Skeletal muscle tissue (tissue), 4 donors: Measurements from ENCODE around the gene RAC3. TPM values are rescaled to one million over a fixed set of nuclear protein-coding genes. Genes with fewer than 3 reads are reported as not detected.

Experiments
- H3K27ac ChIP-seq: one replicate; pipeline ENCODE4 v1.7.0; 2013; ENCODE audit warnings: mild to moderate bottlenecking, low read depth, low read length, inconsistent platforms
- H3K27me3 ChIP-seq, 3 donors: one replicate each; pipeline ENCODE4 v1.7.0; 2013; ENCODE audit warnings: low read length in 3 of 3; ENCODE audit not compliant: control insufficient read depth in 3 of 3, insufficient read depth in 3 of 3
- H3K36me3 ChIP-seq, 3 donors: one replicate each; pipeline ENCODE4 v1.7.0; 2013; ENCODE audit warnings: low read length in 3 of 3; ENCODE audit not compliant: control insufficient read depth in 3 of 3, insufficient read depth in 3 of 3
- H3K4me1 ChIP-seq, 3 donors: one replicate each; pipeline ENCODE4 v1.7.0; 2013; ENCODE audit warnings: low read length in 3 of 3, mild to moderate bottlenecking in 3 of 3; ENCODE audit not compliant: control insufficient read depth in 3 of 3, insufficient read depth in 3 of 3
- H3K4me3 ChIP-seq, 3 donors: one replicate each; pipeline ENCODE4 v1.7.0; 2013; ENCODE audit warnings: low read length in 3 of 3
- H3K9ac ChIP-seq, 3 donors: one replicate each; pipeline ENCODE4 v1.7.0; 2013; ENCODE audit warnings: low read length in 3 of 3, mild to moderate bottlenecking in 3 of 3, moderate library complexity in 2 of 3, low read depth in 1 of 3
- H3K9me3 ChIP-seq, 3 donors: one replicate each; pipeline ENCODE4 v1.7.0; 2013; ENCODE audit warnings: low read length in 3 of 3; ENCODE audit not compliant: control insufficient read depth in 3 of 3
- total RNA-seq: library from RNA; depleted of rRNA; stranded (reverse); fragments of >200 nt; gene quantifications from one replicate; pipeline ENCODE4 v1.2.3, GENCODE V29; 2014
- donor health status: Osteomylitis.

The RAC3 gene
- total RNA-seq, 1 donor from 2014 or later: 8.4 TPM

GRCh38 chr17:82013341-82013740 lies 18.1 kb upstream of the RAC3 start:
- H3K27me3 ChIP-seq: no peaks in the 10 kb centered on the region
- peaks cover 8 to 12% (median 12%) of the 10 kb centered on the region in 3 donors for H3K4me1 ChIP-seq
- no peak overlapping the region for H3K27ac ChIP-seq
- no peak overlapping the region for H3K4me3 ChIP-seq
- no peak overlapping the region for H3K9ac ChIP-seq
- peaks cover 0 to 3% (median 0%) of the 10 kb centered on the region in 3 donors for H3K36me3 ChIP-seq
- no peaks in the 10 kb centered on the region for H3K9me3 ChIP-seq

DNA sequence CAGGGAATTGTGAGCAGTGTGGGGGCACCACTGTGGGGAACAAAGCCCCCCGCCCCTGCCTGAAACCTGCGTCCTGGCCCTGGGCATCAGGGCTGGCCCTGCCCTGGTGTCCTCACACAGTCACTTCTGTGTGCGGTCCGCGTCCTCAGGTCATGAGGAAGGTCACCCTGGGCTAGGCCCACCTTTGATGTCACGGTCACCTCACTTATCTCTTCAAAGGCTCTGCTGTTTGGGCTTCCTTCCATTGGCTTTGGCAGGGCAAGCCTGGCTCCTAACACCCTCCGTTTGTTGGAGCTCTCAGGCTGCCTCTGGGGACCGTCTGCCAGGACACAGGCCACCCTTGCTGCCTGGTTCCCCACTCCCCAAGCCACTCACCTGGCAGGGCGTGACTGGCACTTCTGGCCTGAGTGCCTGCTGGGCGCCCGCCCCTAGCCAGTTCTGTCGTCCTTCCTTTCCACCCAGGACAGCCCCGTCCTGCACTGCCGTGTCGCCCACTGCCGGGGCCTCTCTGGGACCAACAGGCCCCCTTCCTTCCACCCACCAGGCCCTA lies 17.6 kb upstream of the RAC3 start:
- Histone ChIP-seq H3K4me1 (peaks cover 13 to 17% (median 17%) of the 10 kb centered on the region in 3 donors), H3K4me3 (no peak overlapping the region), H3K36me3 (peaks cover 0 to 3% (median 0%) of the 10 kb centered on the region in 3 donors), H3K27ac (no peak overlapping the region), H3K9ac (peak overlapping the region in 1 of 3 donors; percentile 3), H3K27me3 (no peaks in the 10 kb centered on the region), H3K9me3 (no peaks in the 10 kb centered on the region)

DNA sequence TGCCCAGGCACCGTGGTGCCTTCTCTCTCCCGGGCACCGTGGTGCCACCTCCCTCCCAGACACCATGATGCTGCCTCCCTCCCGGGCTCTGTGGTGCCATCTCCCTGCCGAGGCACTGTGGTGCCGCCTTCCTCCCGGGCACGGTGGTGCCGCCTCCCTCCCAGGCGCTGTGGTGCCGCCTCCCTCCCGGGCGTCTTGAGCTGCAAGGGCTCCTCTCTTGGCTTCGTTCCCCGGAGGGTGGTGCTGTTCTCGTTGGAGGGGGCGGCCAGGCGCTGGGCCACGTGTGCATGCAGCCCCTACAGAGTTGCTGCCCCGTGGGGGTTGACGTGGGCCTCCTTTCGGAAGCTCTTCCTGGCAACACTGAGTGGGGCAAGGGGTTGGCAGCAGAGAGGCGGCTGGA lies 17.0 kb upstream of the RAC3 start:
- H3K4me3 ChIP-seq: no peak overlapping the region
- H3K27me3 ChIP-seq: no peaks in the 10 kb centered on the region
- peaks cover 0 to 3% (median 0%) of the 10 kb centered on the region in 3 donors for H3K36me3 ChIP-seq
- H3K9ac ChIP-seq: no peak overlapping the region
- H3K9me3 ChIP-seq: no peaks in the 10 kb centered on the region
- peaks cover 19 to 23% (median 23%) of the 10 kb centered on the region in 3 donors for H3K4me1 ChIP-seq
- no peak overlapping the region for H3K27ac ChIP-seq

GRCh38 chr17:82014971-82015310 lies 16.5 kb upstream of the RAC3 start:
- Histone ChIP-seq H3K36me3 (peaks cover 0 to 3% (median 0%) of the 10 kb centered on the region in 3 donors), H3K27me3 (no peaks in the 10 kb centered on the region), H3K27ac (no peak overlapping the region), H3K4me1 (peaks cover 23 to 28% (median 28%) of the 10 kb centered on the region in 3 donors), H3K9me3 (no peaks in the 10 kb centered on the region), H3K4me3 (no peak overlapping the region), H3K9ac (no peak overlapping the region)

- H3K4me3 ChIP-seq: no peak overlapping the region
- peaks cover 0 to 3% (median 0%) of the 10 kb centered on the region in 3 donors for H3K36me3 ChIP-seq
- no peak overlapping the region for H3K9ac ChIP-seq
- peaks cover 25 to 33% (median 33%) of the 10 kb centered on the region in 3 donors for H3K4me1 ChIP-seq
- no peak overlapping the region for H3K27ac ChIP-seq
- H3K27me3 ChIP-seq: no peaks in the 10 kb centered on the region
- H3K9me3 ChIP-seq: no peaks in the 10 kb centered on the region
These were observed 16.0 kb upstream of the RAC3 start for GRCh38 chr17:82015311-82015971.

DNA sequence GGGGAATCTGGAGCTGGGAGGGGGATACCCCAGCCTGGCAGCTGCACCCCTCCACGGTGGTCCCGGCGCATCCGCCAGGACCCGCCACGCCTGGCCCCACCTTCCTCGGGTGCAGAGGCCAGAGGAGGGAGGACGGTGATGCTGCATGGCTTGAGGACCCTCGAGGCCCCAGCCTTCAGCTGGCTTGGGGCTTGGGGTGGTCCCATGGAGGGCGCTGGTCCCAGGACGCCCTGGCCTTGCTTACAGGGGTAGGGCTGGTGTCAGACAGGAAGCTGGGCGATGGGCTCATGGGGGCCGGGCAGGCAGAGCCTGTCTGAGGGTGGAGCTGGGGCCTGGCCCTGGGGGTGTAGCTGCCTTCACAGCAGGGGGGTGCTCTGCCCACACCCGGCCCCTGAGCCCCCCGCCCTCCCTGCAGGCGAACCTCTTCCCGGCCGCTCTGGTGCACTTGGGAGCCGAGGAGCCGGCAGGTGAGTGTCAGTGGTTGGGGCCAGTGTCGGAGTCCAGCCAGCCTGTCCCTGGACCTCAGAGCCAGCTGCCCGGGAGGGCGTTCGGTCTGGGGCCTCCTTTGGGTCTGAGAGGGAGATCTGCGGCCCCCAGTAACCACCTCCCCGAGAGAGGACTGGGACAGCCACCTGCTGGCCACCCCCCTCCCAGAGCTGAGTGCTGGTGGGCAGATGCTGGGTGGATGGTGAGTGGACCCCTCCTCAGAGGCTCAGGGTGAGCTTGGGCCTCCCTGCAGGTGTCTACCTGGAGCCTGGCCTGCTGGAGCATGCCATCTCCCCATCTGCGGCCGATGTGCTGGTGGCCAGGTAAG lies 15.2 kb upstream of the RAC3 start:
- H3K36me3 ChIP-seq: peaks cover 0 to 3% (median 0%) of the 10 kb centered on the region in 3 donors
- peaks cover 27 to 38% (median 37%) of the 10 kb centered on the region in 3 donors for H3K4me1 ChIP-seq
- H3K9ac ChIP-seq: no peak overlapping the region
- H3K27ac ChIP-seq: no peak overlapping the region
- no peak overlapping the region for H3K4me3 ChIP-seq
- H3K9me3 ChIP-seq: no peaks in the 10 kb centered on the region
- no peaks in the 10 kb centered on the region for H3K27me3 ChIP-seq

DNA sequence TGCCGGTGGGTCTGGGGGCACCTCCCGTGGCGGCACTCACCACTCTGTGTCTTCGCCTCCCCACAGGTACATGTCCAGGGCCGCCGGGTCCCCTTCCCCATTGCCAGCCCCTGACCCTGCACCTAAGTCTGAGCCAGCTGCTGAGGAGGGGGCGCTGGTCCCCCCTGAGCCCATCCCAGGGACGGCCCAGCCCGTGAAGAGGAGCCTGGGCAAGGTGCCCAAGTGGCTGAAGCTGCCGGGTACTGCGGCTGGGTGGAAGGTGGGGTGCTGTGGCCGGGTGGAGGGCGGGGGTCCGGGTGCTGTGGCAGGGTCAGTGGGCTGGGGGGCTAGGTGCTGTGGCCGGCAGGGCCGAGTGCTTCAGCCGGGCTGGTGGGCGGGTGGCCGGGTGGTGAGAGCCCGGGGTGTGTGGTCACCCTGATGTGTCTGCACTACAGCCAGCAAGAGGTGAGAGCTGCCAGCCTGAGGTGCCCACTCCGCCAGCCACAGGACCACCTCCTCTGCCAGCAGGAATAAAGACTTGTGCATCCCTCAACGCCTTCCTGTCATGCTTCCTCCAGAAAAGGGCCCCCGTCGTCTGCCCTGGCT lies 14.5 kb upstream of the RAC3 start:
- H3K9ac ChIP-seq: peak overlapping the region in 1 of 3 donors; percentile 40

GRCh38 chr17:82017612-82018151 lies 13.8 kb upstream of the RAC3 start:
- H3K9ac ChIP-seq: peak overlapping the region in 1 of 3 donors; percentile 54
- no peak overlapping the region for H3K4me3 ChIP-seq
- no peaks in the 10 kb centered on the region for H3K27me3 ChIP-seq
- peak overlapping the region; percentile 40 for H3K27ac ChIP-seq
- peaks cover 38 to 50% (median 49%) of the 10 kb centered on the region in 3 donors for H3K4me1 ChIP-seq
- H3K9me3 ChIP-seq: no peaks in the 10 kb centered on the region
- H3K36me3 ChIP-seq: no peaks in the 10 kb centered on the region

More for the DNA sequence above, 14.5 kb upstream of the RAC3 start:
- Histone ChIP-seq H3K4me1 (peaks cover 34 to 45% (median 44%) of the 10 kb centered on the region in 3 donors), H3K36me3 (peaks cover 0 to 2% (median 0%) of the 10 kb centered on the region in 3 donors), H3K4me3 (no peak overlapping the region), H3K27me3 (no peaks in the 10 kb centered on the region), H3K9me3 (no peaks in the 10 kb centered on the region), H3K27ac (no peak overlapping the region)

- no peaks in the 10 kb centered on the region for H3K9me3 ChIP-seq
- peak overlapping the region in 1 of 3 donors; percentile 2 for H3K4me3 ChIP-seq
- H3K9ac ChIP-seq: peak overlapping the region in 2 of 3 donors; percentile 20 to 54
- H3K27me3 ChIP-seq: no peaks in the 10 kb centered on the region
- H3K27ac ChIP-seq: peak overlapping the region; percentile 40
- H3K4me1 ChIP-seq: peaks cover 38 to 51% (median 50%) of the 10 kb centered on the region in 3 donors
- no peaks in the 10 kb centered on the region for H3K36me3 ChIP-seq
These were observed 13.1 kb upstream of the RAC3 start for GRCh38 chr17:82018152-82018988.
